Ovary (tissue), 3 donors: ENCODE results near the gene ARHGEF35.
"Not testable (repeated sequence)": the region's sequence is repeated elsewhere in the genome, so short reads cannot be mapped to it uniquely, and the experiment has no call there.

Source experiments
- CTCF ChIP-seq, 3 donors: fragments of 450-650 bp in 2 of 3; fragments of 200-600 bp in 1 of 3; IDR thresholded peaks; one replicate each; pipeline versions ENCODE4 v1.5.1 to v1.8.0; 2016 to 2022; ENCODE audit warnings: antibody characterized with exemption in 3 of 3, mild to moderate bottlenecking in 1 of 3
- POLR2A ChIP-seq: fragments of 450-650 bp; IDR thresholded peaks from one replicate; pipeline ENCODE4 v1.6.1; 2017; ENCODE audit warnings: antibody characterized with exemption, mild to moderate bottlenecking, moderate library complexity
- donor health status: DM: no; HTN: no; CAD: no.

- not testable (repeated sequence) for TF ChIP-seq POLR2A; CTCF (IDR thresholded peaks at IDR 0.05)
Observed at GRCh38 chr7:144218581-144218980, 22.9 kb upstream of the ARHGEF35 start.
